ENCODE data around the gene MYO3B.

MYO3B gene

GRCh38 chr2:170266358-170266757 is 88.4 kb downstream of the MYO3B start:
- no peak for TF ChIP-seq CEBPB (IDR thresholded peaks at IDR 0.05)
- TF ChIP-seq NFIC (IDR thresholded peaks at IDR 0.05): no peak
- no peak for TF ChIP-seq EGR1 (IDR thresholded peaks at IDR 0.05)
- TF ChIP-seq REST (IDR thresholded peaks at IDR 0.05; ENCODE audit: low read depth): no peak
- no peak for TF ChIP-seq YY1 (IDR thresholded peaks at IDR 0.05; ENCODE audit: low read depth)
- TF ChIP-seq EP300 (IDR thresholded peaks at IDR 0.05; ENCODE audit: borderline replicate concordance): no peak
- TF ChIP-seq FOXM1 (IDR thresholded peaks at IDR 0.05; ENCODE audit: borderline replicate concordance, low read depth): no peak
- no peak for TF ChIP-seq CREB1 (IDR thresholded peaks at IDR 0.05; ENCODE audit: low read depth)
- no peak for TF ChIP-seq USF1 (IDR thresholded peaks at IDR 0.05)
- no peak for TF ChIP-seq TEAD4 (IDR thresholded peaks at IDR 0.05)
- TF ChIP-seq ZBTB7A (IDR thresholded peaks at IDR 0.05; ENCODE audit: low read depth): no peak
- TF ChIP-seq RAD21 (IDR thresholded peaks at IDR 0.05; ENCODE audit: low read depth): no peak
- no peak for TF ChIP-seq MAX (IDR thresholded peaks at IDR 0.05)
- TF ChIP-seq TCF12 (IDR thresholded peaks at IDR 0.05; ENCODE audit: low read depth): no peak
- TF ChIP-seq TAF1 (IDR thresholded peaks at IDR 0.05; ENCODE audit: low read depth): no peak

DNA sequence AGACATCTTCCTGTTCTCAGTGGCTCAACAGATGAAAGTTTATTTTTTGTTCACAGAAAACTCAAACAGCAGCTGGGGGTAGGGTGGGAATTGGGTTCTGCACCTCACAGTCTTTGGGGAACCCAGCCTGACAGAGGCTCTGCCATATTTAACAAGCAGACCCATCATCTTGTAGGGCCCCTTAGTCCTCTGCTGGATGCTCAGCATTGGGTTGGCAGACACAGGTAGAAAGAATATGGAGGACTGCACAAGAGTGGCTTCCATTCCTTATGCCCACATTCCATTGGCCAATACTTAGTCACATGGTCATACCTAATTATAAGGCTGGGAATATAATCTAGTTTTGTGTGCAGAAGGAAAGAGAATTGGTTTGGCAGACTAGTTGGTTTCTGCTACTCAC is 89.1 kb downstream of the MYO3B start:
- no peak for TF ChIP-seq EGR1 (IDR thresholded peaks at IDR 0.05)
- TF ChIP-seq RAD21 (IDR thresholded peaks at IDR 0.05; ENCODE audit: low read depth): no peak
- TF ChIP-seq TCF12 (IDR thresholded peaks at IDR 0.05; ENCODE audit: low read depth): no peak
- TF ChIP-seq NFIC (IDR thresholded peaks at IDR 0.05): no peak
- no peak for TF ChIP-seq EP300 (IDR thresholded peaks at IDR 0.05; ENCODE audit: borderline replicate concordance)
- no peak for TF ChIP-seq ZBTB7A (IDR thresholded peaks at IDR 0.05; ENCODE audit: low read depth)
- no peak for TF ChIP-seq TEAD4 (IDR thresholded peaks at IDR 0.05)
- TF ChIP-seq FOXM1 (IDR thresholded peaks at IDR 0.05; ENCODE audit: borderline replicate concordance, low read depth): no peak
- TF ChIP-seq REST (IDR thresholded peaks at IDR 0.05; ENCODE audit: low read depth): no peak
- no peak for TF ChIP-seq CREB1 (IDR thresholded peaks at IDR 0.05; ENCODE audit: low read depth)
- TF ChIP-seq CEBPB (IDR thresholded peaks at IDR 0.05): no peak
- no peak for TF ChIP-seq TAF1 (IDR thresholded peaks at IDR 0.05; ENCODE audit: low read depth)
- TF ChIP-seq USF1 (IDR thresholded peaks at IDR 0.05): no peak
- no peak for TF ChIP-seq MAX (IDR thresholded peaks at IDR 0.05)
- TF ChIP-seq YY1 (IDR thresholded peaks at IDR 0.05; ENCODE audit: low read depth): no peak

DNA sequence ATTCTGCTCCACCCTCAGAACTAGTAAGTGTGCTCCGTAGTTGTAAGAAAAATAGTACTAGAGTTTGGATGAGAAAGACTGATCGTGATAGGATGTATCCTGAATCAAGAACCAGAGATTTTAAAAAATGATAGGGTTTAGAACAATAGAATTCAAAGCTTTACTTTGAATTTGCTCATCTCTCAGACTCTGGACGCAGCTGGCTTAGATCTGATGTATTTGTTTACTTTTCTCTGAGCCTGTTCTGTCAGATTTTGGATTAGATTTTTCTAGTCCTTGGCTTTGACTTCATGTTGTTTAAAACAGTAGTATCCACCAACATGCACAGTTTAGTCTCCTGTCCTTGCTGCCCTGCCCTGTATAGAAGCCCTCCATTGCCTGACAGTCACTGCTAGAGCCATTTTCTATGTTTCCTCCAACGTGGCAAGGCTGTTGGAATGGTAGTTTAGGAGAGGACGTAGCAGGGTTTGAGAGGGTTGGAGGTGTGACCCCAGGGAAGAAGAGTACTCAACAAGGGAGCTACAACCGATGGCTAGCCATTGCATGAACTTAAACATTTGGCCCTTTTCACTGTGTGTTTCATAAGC is 92.4 kb downstream of the MYO3B start:
- no peak for TF ChIP-seq EGR1 (IDR thresholded peaks at IDR 0.05)
- TF ChIP-seq USF1 (IDR thresholded peaks at IDR 0.05): no peak
- TF ChIP-seq CREB1 (IDR thresholded peaks at IDR 0.05; ENCODE audit: low read depth): no peak
- TF ChIP-seq REST (IDR thresholded peaks at IDR 0.05; ENCODE audit: low read depth): no peak
- no peak for TF ChIP-seq FOXM1 (IDR thresholded peaks at IDR 0.05; ENCODE audit: borderline replicate concordance, low read depth)
- no peak for TF ChIP-seq CEBPB (IDR thresholded peaks at IDR 0.05)
- TF ChIP-seq YY1 (IDR thresholded peaks at IDR 0.05; ENCODE audit: low read depth): no peak
- TF ChIP-seq NFIC (IDR thresholded peaks at IDR 0.05): no peak
- TF ChIP-seq ZBTB7A (IDR thresholded peaks at IDR 0.05; ENCODE audit: low read depth): no peak
- no peak for TF ChIP-seq TCF12 (IDR thresholded peaks at IDR 0.05; ENCODE audit: low read depth)

DNA sequence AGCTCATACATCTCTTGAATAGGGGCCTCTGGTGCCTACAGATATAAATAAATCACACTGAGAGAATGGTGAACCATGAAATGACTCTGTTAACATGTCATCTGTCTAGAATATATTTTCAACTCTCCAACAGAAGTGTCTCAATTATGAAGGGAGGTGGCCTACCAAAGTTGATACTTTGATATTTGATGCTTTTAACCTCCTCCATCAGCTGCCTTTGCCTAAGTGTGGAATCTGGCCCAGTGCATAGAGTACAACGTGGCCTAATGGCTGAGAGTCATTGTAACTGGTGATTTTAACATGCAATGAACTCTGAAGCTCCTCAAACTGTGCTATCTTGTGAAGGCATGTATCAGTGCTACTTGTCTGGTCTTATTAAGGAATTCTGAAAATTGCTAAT is 93.4 kb downstream of the MYO3B start:
- no peak for TF ChIP-seq REST (IDR thresholded peaks at IDR 0.05; ENCODE audit: low read depth)
- no peak for TF ChIP-seq RAD21 (IDR thresholded peaks at IDR 0.05; ENCODE audit: low read depth)
- no peak for TF ChIP-seq CREB1 (IDR thresholded peaks at IDR 0.05; ENCODE audit: low read depth)
- no peak for TF ChIP-seq USF1 (IDR thresholded peaks at IDR 0.05)
- TF ChIP-seq EGR1 (IDR thresholded peaks at IDR 0.05): no peak
- TF ChIP-seq NFIC (IDR thresholded peaks at IDR 0.05): no peak
- no peak for TF ChIP-seq TAF1 (IDR thresholded peaks at IDR 0.05; ENCODE audit: low read depth)
- TF ChIP-seq YY1 (IDR thresholded peaks at IDR 0.05; ENCODE audit: low read depth): no peak
- TF ChIP-seq TCF12 (IDR thresholded peaks at IDR 0.05; ENCODE audit: low read depth): no peak
- no peak for TF ChIP-seq TEAD4 (IDR thresholded peaks at IDR 0.05)
- TF ChIP-seq CEBPB (IDR thresholded peaks at IDR 0.05): no peak
- TF ChIP-seq ZBTB7A (IDR thresholded peaks at IDR 0.05; ENCODE audit: low read depth): no peak
- no peak for TF ChIP-seq FOXM1 (IDR thresholded peaks at IDR 0.05; ENCODE audit: borderline replicate concordance, low read depth)
- no peak for TF ChIP-seq MAX (IDR thresholded peaks at IDR 0.05)
- TF ChIP-seq EP300 (IDR thresholded peaks at IDR 0.05; ENCODE audit: borderline replicate concordance): no peak
